GM18867 (cell line): Measurements from ENCODE around the gene TARS1.

Experiments used
- ATAC-seq: cut with Tn5 transposase; IDR thresholded peaks from one replicate; pipeline ENCODE4 v1.9.1; 2021; ENCODE audit warnings: mild to moderate bottlenecking, moderate library complexity; ENCODE audit not compliant: unreplicated experiment

Gene TARS1

DNA sequence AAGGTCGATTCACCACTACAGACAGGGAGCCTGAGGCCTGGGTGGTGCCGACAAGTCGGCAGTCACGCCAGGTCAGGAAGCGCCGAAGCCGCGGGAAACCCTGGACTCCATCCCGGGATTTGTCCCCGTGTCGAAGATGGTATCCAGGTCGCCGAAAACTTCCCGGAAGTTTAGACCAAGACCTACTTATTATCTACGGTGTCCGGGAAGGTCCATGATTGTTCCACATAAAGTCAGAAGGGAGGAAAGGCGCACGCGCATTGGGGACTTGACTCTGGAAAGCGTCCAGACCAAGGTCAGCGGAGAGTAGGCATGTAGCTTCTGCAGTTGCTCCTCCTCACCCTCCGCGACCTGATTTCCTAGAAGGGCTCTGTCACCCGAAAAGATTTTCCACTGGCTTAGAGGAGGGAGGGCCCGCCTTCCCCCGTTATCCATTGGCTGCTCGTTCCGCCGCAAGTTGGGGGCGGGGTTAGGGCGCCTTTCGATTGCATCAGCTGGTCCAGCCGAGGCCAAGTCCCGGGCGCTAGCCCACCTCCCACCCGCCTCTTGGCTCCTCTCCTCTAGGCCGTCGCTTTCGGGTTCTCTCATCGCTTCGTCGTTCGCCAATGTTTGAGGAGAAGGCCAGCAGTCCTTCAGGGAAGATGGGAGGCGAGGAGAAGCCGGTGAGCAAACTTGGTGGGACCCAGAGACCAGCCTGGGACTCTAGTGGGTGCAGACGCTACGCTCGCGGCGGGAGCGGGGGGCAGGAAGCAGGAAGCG is at the start of gene TARS1:
Gene TARS1, plus strand, starts transcription at position 484 of the 759 bp plus-strand sequence. Its CDS starts 122 bp downstream, at position 606.
- peak; percentile 94 for ATAC-seq

DNA sequence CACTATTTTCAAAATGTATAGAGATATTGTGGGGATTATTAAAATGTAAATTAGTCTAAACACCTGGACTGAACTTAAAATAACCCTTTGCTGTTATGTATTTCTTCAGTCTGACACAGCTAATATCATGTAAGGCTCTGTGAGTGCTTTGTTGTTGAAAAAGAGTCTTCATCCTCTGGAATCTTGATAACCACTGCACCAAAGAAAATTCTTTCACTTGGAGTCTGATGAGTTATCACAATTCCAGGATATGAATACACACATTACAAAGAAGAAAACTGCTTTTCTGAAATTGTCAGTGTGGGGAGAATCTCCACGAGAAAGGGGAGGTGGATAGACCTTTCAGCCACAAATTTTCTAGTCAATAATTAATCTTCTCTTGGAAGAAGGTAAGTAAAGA is 42.3 kb upstream of the TARS1 start:
- ATAC-seq, result no peak

DNA sequence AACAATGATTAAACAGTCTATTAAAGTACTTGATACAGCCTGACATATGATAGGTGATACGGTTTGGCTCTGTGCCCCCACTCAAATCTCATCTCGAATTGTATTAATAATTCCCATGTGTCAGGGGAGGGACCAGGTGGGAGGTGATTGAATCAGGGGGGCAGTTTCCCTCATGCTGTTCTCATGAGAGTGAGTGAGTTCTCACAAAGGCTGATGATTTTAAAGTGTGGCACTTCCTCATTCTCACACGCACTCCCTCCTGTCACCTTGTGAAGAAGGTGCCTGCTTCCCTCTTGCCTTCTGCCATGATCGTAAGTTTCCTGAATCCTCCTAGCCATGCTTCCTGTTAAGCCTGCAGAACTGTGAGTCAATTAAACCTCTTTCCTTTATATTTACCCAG is 40.1 kb upstream of the TARS1 start:
- no peak for ATAC-seq

DNA sequence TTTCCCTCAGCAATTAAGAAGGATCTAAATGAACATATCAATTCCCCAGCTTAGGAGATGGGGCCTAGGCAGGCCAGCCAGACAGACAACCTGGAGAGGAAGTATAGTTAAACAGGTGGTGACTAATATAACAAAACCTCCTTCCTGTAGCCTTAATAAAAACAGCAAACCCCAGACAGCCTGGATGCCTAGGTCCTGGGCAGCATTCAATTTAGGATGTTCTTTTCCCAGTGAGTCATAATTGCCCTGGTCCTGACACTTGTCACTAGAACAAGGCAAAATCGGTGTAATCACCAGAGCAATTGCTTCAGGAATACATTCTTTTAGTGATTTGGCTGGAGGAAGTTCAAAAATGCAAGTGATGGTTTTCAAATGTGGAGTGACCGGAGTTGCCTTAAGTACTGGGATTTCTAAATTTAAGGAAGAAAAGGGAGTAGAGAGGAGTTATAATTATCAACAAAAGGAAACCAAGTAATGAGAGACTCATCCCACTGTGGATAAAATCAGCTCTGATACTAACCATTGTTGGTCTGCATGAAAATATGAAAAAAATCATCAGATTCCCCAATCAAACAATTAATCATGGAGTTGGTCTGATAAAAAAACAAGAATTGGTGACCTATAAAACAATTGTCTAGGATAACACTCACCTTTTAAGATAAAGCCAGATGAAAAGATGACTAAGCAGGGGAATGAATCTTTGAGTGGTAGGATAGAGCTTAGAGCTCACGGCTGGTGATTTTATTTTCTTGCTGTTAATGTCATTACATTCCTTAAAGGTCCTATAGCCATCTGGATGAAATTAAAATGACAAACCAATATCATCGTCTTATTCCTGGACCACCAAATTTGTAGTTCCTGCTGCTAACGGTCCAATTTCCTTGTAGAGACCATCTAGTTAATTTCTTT is 39.0 kb upstream of the TARS1 start:
- ATAC-seq, result no peak

DNA sequence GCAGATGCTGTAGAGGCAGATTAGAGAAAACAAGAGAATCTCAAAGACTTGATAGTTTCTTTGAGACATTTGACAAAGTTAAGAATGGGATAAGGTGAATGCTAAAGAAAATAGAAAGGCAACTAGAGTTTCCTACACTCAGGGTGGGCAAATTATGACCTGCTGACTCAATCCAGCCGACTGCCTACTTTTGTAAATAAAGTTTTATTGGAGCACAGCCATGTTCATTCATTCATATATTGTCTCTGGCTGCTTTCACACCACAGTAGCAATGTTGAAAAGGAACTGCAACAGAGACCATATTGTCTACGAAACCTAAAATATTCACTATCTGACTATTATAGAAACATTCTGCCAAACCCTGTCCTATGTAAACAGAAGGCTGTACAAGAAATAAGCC is 37.6 kb upstream of the TARS1 start:
- no peak for ATAC-seq

DNA sequence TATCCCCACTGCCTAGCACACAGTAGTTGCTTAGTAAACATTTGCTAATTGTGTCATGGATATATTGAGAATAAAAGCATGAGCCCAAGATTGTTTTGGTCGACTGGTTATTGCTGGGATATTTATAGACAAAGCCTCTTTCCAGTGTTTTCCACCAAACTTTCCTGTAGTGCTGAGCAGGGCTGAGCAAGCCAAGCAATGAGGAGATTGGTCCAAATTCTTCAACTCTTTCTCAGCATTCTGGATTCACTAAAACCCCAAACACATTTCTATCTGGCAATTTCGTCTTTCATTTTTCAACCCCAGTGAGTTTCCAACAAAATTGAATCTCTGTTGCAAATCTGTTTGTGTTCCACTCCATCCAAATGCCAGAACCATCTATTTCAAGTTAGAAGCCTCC is 31.9 kb upstream of the TARS1 start:
- no peak for ATAC-seq

DNA sequence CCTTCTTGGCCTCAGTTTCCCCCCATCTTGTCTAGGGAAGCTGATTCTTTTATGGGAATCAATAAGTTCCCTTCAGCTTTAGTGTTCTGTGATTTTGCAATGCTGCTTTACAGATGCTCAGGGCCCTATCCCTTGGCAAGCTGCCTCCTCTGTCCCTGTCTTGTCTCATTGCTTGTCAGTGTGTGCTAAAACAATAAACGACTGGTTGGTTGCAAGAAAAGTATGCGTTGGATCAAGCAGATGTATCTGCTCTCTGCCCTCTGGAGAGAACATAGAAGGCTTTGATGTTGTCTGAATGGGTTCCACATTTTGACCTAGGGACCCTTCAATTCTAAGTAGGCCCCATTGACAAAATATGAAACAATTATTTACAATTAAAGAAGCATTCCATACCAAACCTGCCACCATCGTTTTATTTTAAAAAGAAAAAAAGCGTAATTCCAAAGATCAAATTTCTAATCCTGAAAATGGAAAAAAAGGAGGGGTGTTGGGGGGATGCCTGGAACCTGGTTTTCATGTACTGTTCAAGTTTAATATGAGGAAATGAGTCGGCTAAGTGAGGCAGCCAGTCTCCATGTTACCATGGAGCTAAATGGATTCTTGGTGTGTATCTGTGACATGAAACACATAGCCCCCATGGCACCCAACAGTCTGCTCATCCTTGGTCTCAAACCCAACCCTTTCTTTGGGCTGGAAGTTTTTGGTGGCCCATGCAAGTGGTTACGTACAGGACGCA is 31.2 kb upstream of the TARS1 start:
- no peak for ATAC-seq

DNA sequence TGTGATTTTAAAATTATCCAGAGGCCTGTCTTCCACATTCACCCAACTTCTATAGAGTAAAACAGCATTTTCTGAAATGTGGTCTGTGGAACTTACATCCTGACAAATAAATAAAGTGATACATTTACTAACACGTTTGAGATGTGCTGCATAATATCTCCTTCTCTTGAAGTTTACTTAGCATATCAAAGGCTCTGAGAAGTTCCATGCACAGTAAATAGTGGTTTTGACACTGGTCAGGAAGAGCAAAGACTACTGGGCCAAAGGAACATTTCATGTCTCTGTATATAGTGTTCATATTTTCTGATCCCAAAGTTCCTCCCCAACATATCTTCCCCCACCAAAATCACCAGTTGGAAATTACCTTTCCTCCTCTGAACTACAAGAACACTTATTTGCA is 30.5 kb upstream of the TARS1 start:
- ATAC-seq, result no peak

DNA sequence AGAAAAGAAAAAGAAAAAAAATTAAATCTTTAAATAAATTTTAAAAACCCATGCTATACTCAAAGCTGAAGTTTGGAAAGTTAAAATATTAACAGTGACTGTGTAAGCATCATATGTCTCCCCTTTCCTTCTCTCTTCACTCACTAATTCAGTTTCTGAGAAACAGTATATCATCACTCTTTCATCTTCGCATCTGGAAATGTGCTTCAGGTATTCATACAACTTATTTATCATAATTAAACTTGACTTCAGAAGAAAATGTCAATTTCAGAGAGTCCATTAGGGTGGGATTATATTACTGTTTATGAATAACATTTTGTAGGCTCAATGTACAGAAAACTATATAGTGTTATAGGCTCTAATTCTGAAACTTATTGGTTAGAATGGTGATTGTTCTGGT is 29.3 kb upstream of the TARS1 start:
- no peak for ATAC-seq

DNA sequence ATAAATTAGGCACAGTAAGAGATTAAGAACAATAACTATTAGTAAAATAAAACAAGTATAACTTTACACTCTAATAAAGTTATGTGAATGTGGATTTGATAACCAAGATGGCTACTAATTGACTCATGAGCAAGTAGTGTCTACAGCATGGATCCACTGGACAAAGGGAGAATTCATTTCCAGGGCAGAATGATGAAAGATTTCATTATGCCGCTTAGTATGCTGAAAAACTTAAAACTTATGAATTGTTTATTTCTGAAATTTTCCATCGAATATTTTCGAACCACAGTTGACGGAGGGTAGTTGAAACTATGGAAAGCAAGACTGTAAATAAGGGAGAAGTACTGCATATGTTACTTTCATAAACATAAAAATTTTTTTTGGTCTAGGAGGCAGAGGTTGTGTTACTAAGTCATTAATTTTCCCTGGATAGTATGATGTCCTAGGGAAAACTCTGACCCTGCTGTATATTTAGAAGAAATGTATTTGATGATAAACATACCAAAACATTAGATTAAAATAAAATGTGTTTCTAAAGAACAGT is 24.9 kb upstream of the TARS1 start:
- ATAC-seq, result no peak

DNA sequence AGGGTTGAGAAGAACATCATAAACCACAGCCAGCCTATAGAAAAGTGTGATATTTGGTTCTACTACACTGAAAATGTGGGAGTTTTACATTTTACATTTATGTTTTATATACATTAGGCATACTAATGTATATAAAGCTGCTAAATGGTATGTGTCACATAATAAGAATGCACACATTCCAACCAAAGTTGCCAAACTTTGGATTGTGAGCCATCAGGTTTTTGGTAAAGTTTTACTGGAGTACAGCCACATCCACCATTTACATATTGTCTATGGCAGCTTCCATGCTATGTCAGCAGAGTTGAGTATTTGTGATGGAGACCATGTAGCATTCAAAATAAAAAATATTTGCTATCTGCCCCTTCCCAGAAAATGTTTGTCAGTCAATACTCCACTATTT is 23.1 kb upstream of the TARS1 start:
- ATAC-seq, result no peak

DNA sequence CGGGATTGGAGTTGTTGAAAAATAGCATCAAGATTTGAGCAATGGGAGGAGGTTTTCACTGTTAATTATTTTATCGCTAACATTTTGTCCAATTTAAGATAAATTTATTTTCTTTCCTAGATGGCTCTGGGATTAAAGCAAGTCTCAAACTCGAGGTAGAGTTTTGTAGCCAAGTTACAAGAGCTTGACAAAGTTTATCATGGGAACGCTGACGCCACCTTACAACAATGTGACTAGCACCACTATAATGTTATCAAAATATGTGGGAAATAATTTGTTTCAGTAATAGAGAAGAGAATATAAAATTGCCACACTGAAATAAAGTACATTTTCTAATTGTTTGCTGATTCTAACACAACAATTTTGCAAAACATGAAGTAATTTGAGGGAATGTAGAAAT is 19.8 kb upstream of the TARS1 start:
- ATAC-seq, result no peak

DNA sequence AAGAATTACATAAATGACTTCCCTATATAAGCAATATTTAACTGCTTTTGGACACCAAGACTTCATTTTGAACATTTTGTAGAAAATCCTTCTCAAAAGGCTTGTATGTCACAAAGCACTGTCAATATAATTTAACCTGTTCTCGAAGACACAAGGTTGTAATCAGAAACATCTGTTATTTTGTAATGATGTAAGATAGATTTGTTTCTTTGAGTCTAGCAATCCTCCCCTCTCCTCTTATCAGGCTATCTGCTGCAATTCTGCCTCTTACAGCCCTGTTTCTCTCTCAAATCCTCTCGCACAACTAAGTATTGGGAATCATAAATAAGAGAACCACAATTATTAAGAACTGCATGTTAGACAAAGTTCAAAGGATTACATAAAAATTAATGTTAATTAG is 18.6 kb upstream of the TARS1 start:
- ATAC-seq, result no peak

DNA sequence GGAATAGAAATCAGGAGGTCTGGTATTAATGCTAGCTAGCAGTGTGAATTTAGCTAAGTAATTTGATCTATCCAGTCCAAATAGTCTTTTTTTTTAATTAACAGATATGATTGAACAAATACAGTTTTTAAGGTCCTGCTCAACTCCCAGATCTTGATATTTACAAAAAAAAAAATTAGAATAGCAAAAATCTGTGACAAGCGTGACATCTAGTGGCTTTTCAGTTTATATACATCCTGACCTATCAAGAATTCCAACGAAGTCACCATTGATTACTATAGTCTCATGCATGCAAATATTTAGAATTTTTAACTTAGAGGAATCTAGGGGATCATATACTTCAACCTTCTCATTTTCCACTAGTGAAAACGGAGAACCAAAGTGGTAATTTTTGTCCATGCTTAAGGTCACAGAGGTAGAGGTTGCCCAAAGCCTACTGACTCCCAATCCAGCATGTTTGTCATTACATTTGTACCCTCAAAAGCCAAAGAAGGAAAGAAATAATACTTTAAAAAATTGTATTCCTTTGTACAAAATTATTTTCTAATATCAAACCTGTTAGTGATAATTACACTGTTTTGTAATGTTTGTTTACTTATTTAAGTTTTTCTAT is 17.6 kb upstream of the TARS1 start:
- no peak for ATAC-seq

DNA sequence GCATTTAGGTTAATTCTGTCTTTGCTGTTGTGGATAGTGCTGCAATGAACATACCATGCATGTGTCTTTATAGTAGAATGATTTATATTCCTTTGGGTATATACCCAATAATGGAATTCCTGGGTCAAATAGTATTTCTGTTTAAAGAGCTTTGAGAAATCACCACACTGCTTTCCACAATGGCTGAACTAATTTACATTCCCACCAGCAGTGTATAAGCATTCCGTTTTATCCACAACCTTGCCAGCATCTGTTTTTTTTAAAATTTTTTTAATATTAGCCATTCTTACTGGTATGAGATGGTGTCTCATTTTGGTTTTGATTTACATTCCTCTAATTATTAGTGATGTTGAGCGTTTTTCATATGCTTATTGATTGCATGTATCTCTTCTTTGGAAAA is 15.5 kb upstream of the TARS1 start:
- ATAC-seq, result no peak

DNA sequence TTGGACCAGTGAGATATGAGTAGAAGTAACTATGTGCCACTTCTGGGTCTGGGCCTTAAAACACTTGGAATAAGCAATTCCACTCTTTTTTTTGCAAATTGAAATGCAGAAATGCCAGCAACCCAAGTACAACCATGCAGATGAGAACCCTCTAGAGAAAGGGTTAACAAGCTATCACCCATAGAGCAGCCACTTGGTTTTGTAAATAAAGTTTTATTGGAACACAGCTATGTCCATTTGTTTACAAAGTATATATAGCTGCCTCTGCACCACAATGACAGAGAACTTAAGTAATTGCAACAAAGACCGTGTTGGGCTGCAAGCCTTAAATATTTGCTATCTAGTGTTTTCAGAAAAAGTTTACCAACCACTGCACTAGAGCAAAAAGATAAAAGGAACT is 9.8 kb upstream of the TARS1 start:
- ATAC-seq, result no peak

DNA sequence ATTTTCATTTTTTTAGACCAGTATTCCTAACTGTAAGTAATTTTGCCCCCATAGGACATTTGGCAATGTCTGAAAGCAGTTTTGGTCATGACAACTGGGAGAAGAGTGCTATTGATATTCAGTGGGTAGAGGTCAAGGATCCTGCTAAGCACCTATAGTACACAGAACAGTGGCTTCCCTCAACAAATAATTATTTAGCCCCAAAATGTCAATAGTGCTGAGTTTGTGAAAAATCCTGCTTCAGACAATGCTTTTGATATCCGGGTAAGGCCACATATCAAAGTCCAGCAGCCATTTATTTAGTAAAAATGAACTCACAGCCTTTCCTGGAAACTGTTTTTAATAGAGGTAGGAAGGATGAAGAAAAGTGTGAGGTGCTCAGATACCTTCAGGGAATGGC is 8.1 kb upstream of the TARS1 start:
- ATAC-seq, result no peak

DNA sequence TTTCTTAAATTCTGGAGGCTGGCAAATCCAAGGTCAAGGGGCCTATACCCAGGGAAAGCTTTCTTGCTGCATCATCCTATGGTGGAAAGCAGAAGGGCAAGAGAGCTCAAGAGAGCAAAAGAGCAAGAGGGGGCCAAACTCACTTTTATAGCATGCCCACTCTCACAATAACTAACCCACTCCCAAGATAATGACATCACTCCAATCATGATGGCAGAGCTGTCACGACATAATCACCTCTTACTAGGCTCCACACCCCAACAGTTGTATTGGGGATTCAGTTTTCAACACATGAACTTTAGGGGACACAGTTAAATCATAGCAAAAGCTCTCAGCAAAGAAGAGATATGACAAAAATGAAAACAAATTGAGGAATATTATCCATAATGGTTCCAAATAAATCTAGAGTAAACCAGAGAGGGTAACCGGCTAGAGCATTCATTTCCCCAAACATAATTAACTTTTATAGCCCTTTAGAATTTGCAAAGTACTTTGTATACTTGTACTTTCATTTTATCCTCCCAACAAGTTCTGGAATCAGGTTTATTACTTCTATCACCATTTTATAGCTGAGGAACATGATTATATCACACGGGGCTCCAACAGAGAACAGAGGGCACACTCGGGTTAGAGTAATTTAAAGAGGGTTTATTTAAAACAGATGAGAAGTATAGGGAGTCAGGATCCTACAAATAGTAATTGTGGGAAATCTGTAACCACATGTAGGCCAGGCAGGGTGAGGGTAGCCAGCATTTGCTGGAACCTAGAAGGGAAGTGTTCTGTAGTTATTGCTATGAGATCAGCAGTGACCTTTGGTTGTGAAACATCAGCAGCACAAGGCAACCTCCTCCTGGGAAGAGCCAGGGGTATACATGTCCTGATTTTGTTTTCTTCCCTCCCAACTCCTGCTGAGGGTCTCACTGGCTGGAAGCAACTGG is 7.2 kb upstream of the TARS1 start:
- ATAC-seq, result no peak

DNA sequence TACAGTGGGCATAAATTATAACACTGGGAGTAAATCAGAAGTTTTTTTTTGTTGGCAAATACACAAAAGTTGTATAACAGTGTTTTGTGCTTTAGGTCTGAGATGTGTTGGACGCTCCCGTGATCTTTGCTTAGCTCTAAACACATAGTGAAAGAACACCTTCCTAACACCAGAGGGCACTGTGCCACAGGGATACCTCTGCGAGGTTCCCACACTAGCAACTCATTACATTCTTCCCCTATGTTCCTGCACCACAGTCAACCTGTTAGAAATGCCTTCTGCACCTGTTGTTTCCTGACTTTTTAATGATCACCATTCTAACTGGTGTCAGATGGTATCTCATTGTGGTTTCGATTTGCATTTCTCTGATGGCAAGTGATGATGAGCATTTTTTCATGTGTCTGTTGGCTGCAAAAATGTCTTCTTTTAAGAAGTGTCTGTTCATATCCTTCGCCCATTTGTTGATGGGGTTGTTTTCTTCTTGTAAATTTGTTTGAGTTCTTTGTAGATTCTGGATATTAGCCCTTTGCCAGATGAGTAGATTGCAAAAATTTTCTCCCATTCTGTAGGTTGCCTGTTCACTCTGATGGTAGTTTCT is 4.8 kb upstream of the TARS1 start:
- ATAC-seq, result peak; percentile 57
